Small intestine (tissue), 7 donors: ENCODE data around the gene GSN. TPM values are rescaled to one million over a fixed set of nuclear protein-coding genes. Genes with fewer than 3 reads are reported as not detected.

Experiments
- DNase-seq, 2 donors: peaks; one replicate each; pipeline versions ENCODE4 v3.0.0 to v3.0.0-alpha.2; 2013
- FAIRE-seq: peaks from 2 replicates; lab custom pipeline; 2012; peaks lifted over from hg19 to GRCh38; lab: Jason Lieb, UNC
- H3K27ac ChIP-seq, 3 donors: one replicate each; pipeline ENCODE4 v1.5.1; 2013; ENCODE audit warnings: low read length in 2 of 3, mild to moderate bottlenecking in 2 of 3, control low read depth in 1 of 3, inconsistent platforms in 1 of 3, low read depth in 1 of 3, moderate library complexity in 1 of 3
- H3K27me3 ChIP-seq, 3 donors: one replicate each; pipeline ENCODE4 v1.6.1; 2013; ENCODE audit warnings: low read length in 3 of 3, inconsistent platforms in 1 of 3; ENCODE audit not compliant: control insufficient read depth in 3 of 3, insufficient read depth in 3 of 3
- H3K36me3 ChIP-seq, 3 donors: one replicate each; pipeline ENCODE4 v1.6.1; 2013; ENCODE audit warnings: low read length in 3 of 3, inconsistent platforms in 1 of 3, low read depth in 1 of 3, mild to moderate bottlenecking in 1 of 3, moderate library complexity in 1 of 3; ENCODE audit not compliant: control insufficient read depth in 3 of 3, insufficient read depth in 2 of 3
- H3K4me1 ChIP-seq, 3 donors: one replicate each; pipeline ENCODE4 v1.6.1; 2013; ENCODE audit warnings: low read length in 2 of 3, inconsistent platforms in 1 of 3, low read depth in 1 of 3, mild to moderate bottlenecking in 1 of 3, moderate library complexity in 1 of 3; ENCODE audit not compliant: control insufficient read depth in 3 of 3, insufficient read depth in 2 of 3
- H3K4me3 ChIP-seq, 3 donors: one replicate each; pipeline ENCODE4 v1.5.1; 2013; ENCODE audit warnings: low read length in 3 of 3, control low read depth in 1 of 3, inconsistent platforms in 1 of 3, low read depth in 1 of 3, mild to moderate bottlenecking in 1 of 3, moderate library complexity in 1 of 3
- H3K9me3 ChIP-seq, 2 donors: one replicate each; pipeline ENCODE4 v1.6.1; 2013; ENCODE audit warnings: low read depth in 1 of 2, low read length in 1 of 2; ENCODE audit not compliant: control insufficient read depth in 2 of 2, insufficient read depth in 1 of 2
- WGBS, 3 donors: extraction: QIAGEN DNeasy Blood & Tissue Kit; methylation state at CpG; one replicate each; pipeline ENCODE4 v1.1.7; 2013; 5-methylcytosine and 5-hydroxymethylcytosine counted together
- polyA plus RNA-seq, 4 donors: library from polyadenylated mRNA; stranded (reverse) in 3 of 4; unstranded in 1 of 4; fragments of 200-250 nt in 3 of 4; fragments of 120-200 nt in 1 of 4; gene quantifications; one replicate each; pipeline versions ENCODE4 v1.2.1 to v1.2.3, GENCODE V29; 2013
- donor health status: healthy with polysubstance abuse.
- donor health status: control.
- donor health status: control.
- donor health status: Bipolar disorder and iron deficiency.
- donor health status: healthy.

Gene GSN
- polyA plus RNA-seq, 4 donors, result 154 to 380 (median 201) TPM

- FAIRE-seq, result no peak
- Histone ChIP-seq H3K4me1 (no peaks in the 10 kb centered on the region), H3K27ac (no peak overlapping the region), H3K36me3 (peaks cover 2 to 60% (median 7%) of the 10 kb centered on the region in 3 donors), H3K9me3 (no peaks in the 10 kb centered on the region), H3K4me3 (no peak overlapping the region), H3K27me3 (no peaks in the 10 kb centered on the region)
- whole genome bisulfite sequencing, 3 donors, result 89 to 93% (median 93%) methylated on average over 17 of the region's 17 CpGs
- no peak for DNase-seq
Observed at GRCh38 chr9:121312169-121312568, 44.2 kb downstream of the GSN start.

GRCh38 chr9:121313458-121314152 is 45.6 kb downstream of the GSN start:
- Histone ChIP-seq H3K4me3 (no peak overlapping the region), H3K27ac (no peak overlapping the region), H3K4me1 (peaks cover 0 to 4% (median 0%) of the 10 kb centered on the region in 3 donors), H3K27me3 (no peaks in the 10 kb centered on the region), H3K36me3 (peaks cover 7 to 59% (median 8%) of the 10 kb centered on the region in 3 donors), H3K9me3 (no peaks in the 10 kb centered on the region)
- WGBS, 3 donors, result 96 to 100% (median 98%) methylated on average over 9 to 10 of the region's 10 CpGs
- no peak for DNase-seq
- no peak for FAIRE-seq

DNA sequence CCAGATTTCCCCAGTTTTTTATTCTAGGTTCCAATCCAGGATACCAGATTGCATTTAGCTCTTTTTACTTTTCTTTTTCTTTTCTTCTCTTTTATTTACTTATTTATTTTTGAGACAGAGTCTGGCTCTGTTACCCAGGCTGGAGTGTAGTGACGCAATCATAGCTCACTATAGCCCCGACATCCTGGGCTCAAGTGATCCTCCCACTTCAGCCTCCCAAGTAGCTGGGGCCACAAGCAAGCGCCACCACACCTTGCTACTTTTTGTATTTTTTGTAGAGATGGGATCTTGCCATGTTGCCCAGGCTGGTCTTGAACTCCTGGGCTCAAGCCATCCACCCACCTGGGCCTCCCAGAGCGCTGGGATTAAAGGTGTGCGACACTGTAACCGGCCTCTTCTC is 48.4 kb downstream of the GSN start:
- DNase-seq (no peak), FAIRE-seq (no peak)
- Histone ChIP-seq H3K27me3 (no peaks in the 10 kb centered on the region), H3K4me1 (peaks cover 0 to 4% (median 2%) of the 10 kb centered on the region in 3 donors), H3K4me3 (no peak overlapping the region), H3K36me3 (peaks cover 5 to 65% (median 8%) of the 10 kb centered on the region in 3 donors), H3K9me3 (no peaks in the 10 kb centered on the region), H3K27ac (no peak overlapping the region)
- 94 to 97% (median 95%) methylated on average over 6 of the region's 6 CpGs for WGBS, 3 donors

DNA sequence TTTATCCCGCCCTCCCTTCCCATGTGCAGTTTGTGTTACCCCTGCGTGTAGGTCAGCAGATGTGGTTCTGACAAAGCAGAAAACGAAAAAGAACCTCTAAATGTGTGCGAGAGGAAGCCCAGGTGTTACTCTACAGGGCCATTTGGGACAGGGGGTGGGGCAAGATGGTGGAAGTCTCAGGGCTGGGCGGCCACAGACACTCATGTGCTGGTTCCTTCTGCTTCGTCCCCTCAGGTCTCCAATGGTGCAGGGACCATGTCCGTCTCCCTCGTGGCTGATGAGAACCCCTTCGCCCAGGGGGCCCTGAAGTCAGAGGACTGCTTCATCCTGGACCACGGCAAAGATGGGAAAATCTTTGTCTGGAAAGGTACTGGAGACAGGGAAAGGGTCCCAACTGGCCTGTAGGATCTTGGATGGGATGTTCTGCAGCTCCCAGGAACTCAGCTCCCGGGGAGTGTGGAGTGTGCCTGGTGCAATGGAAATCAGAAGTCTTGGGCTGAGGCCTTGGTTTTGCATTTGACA is 49.0 kb downstream of the GSN start:
- H3K9me3 ChIP-seq, result no peaks in the 10 kb centered on the region
- FAIRE-seq (no peak), DNase-seq (no peak)
- WGBS, 3 donors, result 93 to 98% (median 94%) methylated on average over 11 of the region's 11 CpGs
- H3K4me3 ChIP-seq, result no peak overlapping the region
- no peak overlapping the region for H3K27ac ChIP-seq
- no peaks in the 10 kb centered on the region for H3K27me3 ChIP-seq
- H3K36me3 ChIP-seq, result peaks cover 5 to 64% (median 8%) of the 10 kb centered on the region in 3 donors
- H3K4me1 ChIP-seq, result peaks cover 0 to 4% (median 2%) of the 10 kb centered on the region in 3 donors

GRCh38 chr9:121317737-121318630 is 50.0 kb downstream of the GSN start:
- Histone ChIP-seq H3K27ac (peak overlapping the region in 1 of 3 donors; percentile 14), H3K4me3 (no peak overlapping the region), H3K27me3 (no peaks in the 10 kb centered on the region), H3K36me3 (peaks cover 5 to 57% (median 6%) of the 10 kb centered on the region in 3 donors), H3K9me3 (no peaks in the 10 kb centered on the region), H3K4me1 (peaks cover 0 to 5% (median 4%) of the 10 kb centered on the region in 3 donors)
- DNase-seq, result peak in 1 of 2 donors; percentile 67
- WGBS, 3 donors, result 59 to 66% (median 60%) methylated on average over 5 to 6 of the region's 6 CpGs
- no peak for FAIRE-seq

DNA sequence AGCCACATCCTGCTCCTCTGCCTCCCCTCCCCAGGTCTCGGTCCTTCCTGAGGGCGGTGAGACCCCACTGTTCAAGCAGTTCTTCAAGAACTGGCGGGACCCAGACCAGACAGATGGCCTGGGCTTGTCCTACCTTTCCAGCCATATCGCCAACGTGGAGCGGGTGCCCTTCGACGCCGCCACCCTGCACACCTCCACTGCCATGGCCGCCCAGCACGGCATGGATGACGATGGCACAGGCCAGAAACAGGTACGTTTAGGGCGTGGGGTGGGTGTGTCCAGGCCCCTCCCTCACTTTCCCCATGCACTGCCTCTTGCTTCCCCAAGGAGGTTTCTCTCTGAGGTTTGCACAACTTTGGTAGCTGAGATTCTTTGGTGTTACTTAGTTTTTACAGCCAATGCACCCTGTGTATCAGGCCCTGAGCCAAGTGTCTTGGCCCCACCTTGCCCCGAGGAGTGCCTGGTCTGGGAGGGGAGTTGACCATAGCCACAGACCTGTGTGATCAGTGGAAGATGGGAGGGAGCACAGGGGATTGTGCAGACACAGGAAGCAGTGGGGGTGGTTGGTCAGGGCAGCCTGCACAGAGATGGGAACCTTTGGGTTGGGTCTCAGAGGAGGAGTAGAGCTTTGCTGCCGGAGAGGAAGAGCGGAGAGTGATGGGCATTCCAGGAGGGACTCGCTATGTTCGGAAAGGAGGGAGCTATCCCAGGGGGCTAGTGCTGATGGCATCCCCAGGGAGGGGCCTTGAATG is 50.8 kb downstream of the GSN start:
- H3K4me1 ChIP-seq, result peaks cover 0 to 6% (median 4%) of the 10 kb centered on the region in 3 donors
- 90 to 94% (median 91%) methylated on average over 19 of the region's 19 CpGs for WGBS, 3 donors
- H3K36me3 ChIP-seq, result peaks cover 5 to 49% (median 6%) of the 10 kb centered on the region in 3 donors
- FAIRE-seq, result no peak
- no peaks in the 10 kb centered on the region for H3K9me3 ChIP-seq
- DNase-seq, result no peak
- H3K27ac ChIP-seq, result no peak overlapping the region
- no peaks in the 10 kb centered on the region for H3K27me3 ChIP-seq
- no peak overlapping the region for H3K4me3 ChIP-seq

DNA sequence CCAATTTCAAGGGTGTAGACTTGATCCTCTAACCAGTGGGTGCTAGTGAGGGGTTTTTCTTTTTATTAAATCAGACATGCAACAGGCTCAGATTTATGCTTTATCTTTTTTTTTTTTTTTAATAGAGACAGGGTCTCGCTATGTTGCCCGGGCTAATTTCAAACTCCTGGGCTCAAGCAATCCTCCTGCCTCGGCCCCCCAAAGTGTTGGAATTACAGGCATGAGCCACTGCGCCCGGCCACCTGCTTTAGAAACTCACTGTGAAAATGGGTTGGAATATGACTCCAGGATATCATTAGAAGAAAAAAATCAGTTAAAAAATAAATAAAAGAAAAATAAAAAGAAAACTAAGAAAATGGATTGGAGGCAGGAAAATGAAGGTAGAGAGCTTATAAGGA is 51.4 kb downstream of the GSN start:
- no peaks in the 10 kb centered on the region for H3K27me3 ChIP-seq
- 92 to 96% (median 94%) methylated on average over 5 of the region's 5 CpGs for WGBS, 3 donors
- no peak overlapping the region for H3K27ac ChIP-seq
- H3K36me3 ChIP-seq, result peaks cover 5 to 51% (median 6%) of the 10 kb centered on the region in 3 donors
- no peak for FAIRE-seq
- no peak overlapping the region for H3K4me3 ChIP-seq
- peaks cover 0 to 6% (median 4%) of the 10 kb centered on the region in 3 donors for H3K4me1 ChIP-seq
- no peak for DNase-seq
- H3K9me3 ChIP-seq, result no peaks in the 10 kb centered on the region
